ENCODE results near the gene CBX6. TPM values are rescaled to one million over a fixed set of nuclear protein-coding genes. Genes with fewer than 3 reads are reported as not detected.
A peak's percentile ranks its signal among the peaks of the same experiment; 100 is the strongest.

The CBX6 gene
- total RNA-seq, 2 experiments from 2014 or later: 66.0 to 66.4 TPM

DNA sequence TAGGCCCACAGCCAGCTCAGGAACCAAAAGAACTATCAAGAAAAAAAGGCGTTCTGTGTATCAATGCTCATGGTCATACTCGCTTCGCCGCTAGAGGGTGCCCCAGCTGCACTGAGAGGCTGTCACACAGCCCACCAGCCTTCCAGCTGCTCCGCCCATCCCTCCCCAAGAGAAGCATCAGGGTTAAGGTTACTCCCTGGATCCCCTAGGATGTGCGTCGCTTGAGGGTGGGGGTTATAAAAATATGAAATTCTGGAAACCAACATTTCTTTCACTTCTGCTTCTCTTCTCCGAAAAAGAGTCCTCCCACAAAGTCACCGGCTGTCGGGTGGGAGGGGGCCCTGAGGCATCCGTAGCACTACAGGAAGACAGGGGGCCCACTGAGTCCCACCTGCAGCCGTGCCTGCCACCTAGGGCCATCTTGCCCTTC is 1.7 kb downstream of the CBX6 start:
- H3K27ac Mint-ChIP-seq: peak overlapping the region; percentile 88

DNA sequence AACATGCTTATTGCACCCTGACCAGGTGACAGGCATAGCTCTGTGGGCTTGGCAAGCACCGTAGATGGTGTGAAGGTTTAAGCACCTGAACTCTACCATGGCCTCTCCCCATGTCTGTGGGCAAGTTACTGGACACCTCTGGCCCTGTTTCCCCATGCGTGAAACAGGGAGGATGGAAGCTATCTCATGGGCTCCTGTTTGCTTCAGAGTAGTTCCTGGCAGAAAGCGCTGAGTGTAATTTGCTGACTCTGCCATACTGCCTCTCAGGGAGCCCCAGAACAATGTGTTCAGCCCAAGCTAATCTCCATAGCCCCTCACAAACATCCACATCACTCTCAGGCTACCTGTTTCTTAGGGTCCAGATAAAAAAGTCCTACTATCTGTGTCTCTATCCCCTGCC is 2.4 kb downstream of the CBX6 start:
- H3K27me3 Mint-ChIP-seq: peaks cover 9% of the 10 kb centered on the region
- no peak for DNase-seq
- ATAC-seq (ENCODE audit: low read depth): no peak

More for the DNA sequence above, 1.7 kb downstream of the CBX6 start:
- Mint-ChIP-seq H3K27me3 (peaks cover 14% of the 10 kb centered on the region), H3K9me3 (no peaks in the 10 kb centered on the region), H3K4me3 (peak overlapping the region; percentile 90), H3K4me1 (peaks cover 34% of the 10 kb centered on the region), H3K36me3 (peaks cover 1% of the 10 kb centered on the region)
- DNase-seq (peak; percentile 89), ATAC-seq (ENCODE audit: low read depth) (peak; percentile 49)
- POLR2A ChIA-PET: interaction anchor here (0.7 to 4.1 kb wide), 8 partner anchors 9 to 449 kb away, joined by 3 to 32 read pairs (median 5); partner anchors contain the start of genes CBX7 and RPL3

GRCh38 chr22:38868886-38869381 is 3.1 kb downstream of the CBX6 start:
- POLR2A ChIA-PET: interaction anchor here (4.1 kb wide), 1 partner anchor 135 kb away, joined by 32 read pairs; no protein-coding TSS in a partner anchor
- H3K27ac Mint-ChIP-seq: no peak overlapping the region
- DNase-seq: peak; percentile 84
- no peak overlapping the region for H3K4me3 Mint-ChIP-seq
- no peaks in the 10 kb centered on the region for H3K9me3 Mint-ChIP-seq
- peaks cover 30% of the 10 kb centered on the region for H3K4me1 Mint-ChIP-seq
- H3K36me3 Mint-ChIP-seq: peaks cover 1% of the 10 kb centered on the region
- ATAC-seq (ENCODE audit: low read depth): peak; percentile 42
- peaks cover 7% of the 10 kb centered on the region for H3K27me3 Mint-ChIP-seq

More for the DNA sequence above, 2.4 kb downstream of the CBX6 start:
- Mint-ChIP-seq H3K27ac (peak overlapping the region; percentile 88), H3K9me3 (no peaks in the 10 kb centered on the region), H3K4me3 (no peak overlapping the region), H3K36me3 (peaks cover 1% of the 10 kb centered on the region), H3K4me1 (peaks cover 32% of the 10 kb centered on the region)
- POLR2A ChIA-PET: interaction anchor here (1.0 to 4.1 kb wide), 4 partner anchors 115 to 283 kb away, joined by 4 to 32 read pairs (median 5); partner anchors contain the start of gene CBX7

DNA sequence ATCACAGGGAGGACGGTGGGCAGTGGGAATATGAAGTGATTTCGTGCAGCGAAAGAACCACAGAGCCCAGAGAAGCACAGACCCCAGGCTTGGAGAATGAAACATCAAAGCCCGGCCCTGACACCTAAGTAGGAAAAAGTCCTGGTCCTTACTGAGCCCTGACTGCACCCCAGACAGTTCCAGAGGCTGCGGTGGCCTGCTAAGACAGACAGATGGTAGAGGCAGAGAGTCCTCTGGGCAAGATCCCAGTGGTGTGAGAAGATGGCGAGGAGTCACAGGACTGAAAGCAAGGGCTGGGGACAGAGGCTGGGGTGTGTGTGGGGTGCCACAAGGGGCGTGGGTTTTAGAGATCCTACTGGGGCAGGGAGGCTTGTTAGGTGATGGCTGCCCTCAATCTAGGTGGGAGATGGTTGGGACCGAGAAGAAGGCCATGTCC is 3.7 kb downstream of the CBX6 start:
- ATAC-seq (ENCODE audit: low read depth): no peak
- peaks cover 23% of the 10 kb centered on the region for H3K4me1 Mint-ChIP-seq
- no peak overlapping the region for H3K27ac Mint-ChIP-seq
- no peaks in the 10 kb centered on the region for H3K9me3 Mint-ChIP-seq
- H3K4me3 Mint-ChIP-seq: no peak overlapping the region
- POLR2A ChIA-PET: interaction anchor here (4.1 kb wide), 1 partner anchor 135 kb away, joined by 32 read pairs; no protein-coding TSS in a partner anchor
- peaks cover 1% of the 10 kb centered on the region for H3K36me3 Mint-ChIP-seq
- H3K27me3 Mint-ChIP-seq: peaks cover 2% of the 10 kb centered on the region
- DNase-seq: no peak

GRCh38 chr22:38867471-38868285 is 4.3 kb downstream of the CBX6 start:
- DNase-seq (no peak), ATAC-seq (ENCODE audit: low read depth) (no peak)
- Mint-ChIP-seq H3K36me3 (peaks cover 1% of the 10 kb centered on the region), H3K4me3 (no peak overlapping the region), H3K27me3 (no peaks in the 10 kb centered on the region), H3K9me3 (no peaks in the 10 kb centered on the region), H3K4me1 (peaks cover 21% of the 10 kb centered on the region), H3K27ac (no peak overlapping the region)
- POLR2A ChIA-PET: no interaction called here

GRCh38 chr22:38867124-38867455 is 4.9 kb downstream of the CBX6 start:
- Mint-ChIP-seq H3K9me3 (no peaks in the 10 kb centered on the region), H3K4me3 (no peak overlapping the region), H3K4me1 (peaks cover 21% of the 10 kb centered on the region), H3K36me3 (peaks cover 1% of the 10 kb centered on the region), H3K27ac (no peak overlapping the region), H3K27me3 (no peaks in the 10 kb centered on the region)
- POLR2A ChIA-PET: no interaction called here
- DNase-seq: no peak
- ATAC-seq (ENCODE audit: low read depth): no peak

DNA sequence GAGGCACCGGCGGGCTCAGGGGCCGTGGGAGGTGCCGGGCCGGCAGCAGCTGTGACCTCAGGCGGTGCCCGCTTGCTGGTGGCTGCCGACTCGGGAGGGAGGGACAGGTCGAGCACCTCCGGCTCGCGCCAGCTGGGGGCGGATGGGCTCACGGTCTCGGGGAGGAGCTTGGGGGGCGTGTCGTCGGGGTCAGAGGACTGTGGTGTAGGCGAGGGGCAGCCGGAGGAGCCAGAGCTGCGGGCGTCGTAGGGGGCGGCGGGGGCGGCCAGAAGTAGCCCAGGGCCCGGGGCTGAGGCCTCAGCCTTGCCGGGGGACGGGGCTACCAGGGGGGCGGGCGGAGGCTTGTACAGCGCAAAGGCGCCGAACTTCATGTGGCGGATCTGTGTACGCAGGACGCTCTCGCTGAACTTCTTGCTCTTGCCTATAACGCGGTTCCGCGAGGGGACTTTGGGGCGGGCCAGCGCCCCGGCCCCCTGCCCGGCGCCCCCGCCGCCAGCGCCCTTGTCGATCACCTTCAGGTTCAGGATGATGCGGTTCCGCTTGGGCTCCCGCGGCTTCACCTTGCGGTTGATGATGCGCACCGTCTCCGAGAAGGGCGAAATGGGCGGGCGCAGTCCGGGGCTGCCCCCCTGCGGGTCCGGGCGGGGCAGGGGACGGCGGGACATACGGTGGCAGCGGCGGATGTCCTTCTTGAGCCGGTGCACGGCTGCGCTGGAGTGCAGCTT is 5.5 kb downstream of the CBX6 start:
- POLR2A ChIA-PET: no interaction called here

GRCh38 chr22:38866024-38866398 is 6.0 kb downstream of the CBX6 start:
- H3K4me1 Mint-ChIP-seq: peaks cover 20% of the 10 kb centered on the region
- no peaks in the 10 kb centered on the region for H3K27me3 Mint-ChIP-seq
- ATAC-seq (ENCODE audit: low read depth) (no peak), DNase-seq (no peak)
- no peak overlapping the region for H3K27ac Mint-ChIP-seq
- peaks cover 1% of the 10 kb centered on the region for H3K36me3 Mint-ChIP-seq
- no peaks in the 10 kb centered on the region for H3K9me3 Mint-ChIP-seq
- H3K4me3 Mint-ChIP-seq: no peak overlapping the region
- POLR2A ChIA-PET: no interaction called here

More for the DNA sequence above, 5.5 kb downstream of the CBX6 start:
- no peak overlapping the region for H3K4me3 Mint-ChIP-seq
- no peak overlapping the region for H3K27ac Mint-ChIP-seq
- H3K9me3 Mint-ChIP-seq: no peaks in the 10 kb centered on the region
- peaks cover 1% of the 10 kb centered on the region for H3K36me3 Mint-ChIP-seq
- no peak for ATAC-seq (ENCODE audit: low read depth)
- H3K27me3 Mint-ChIP-seq: no peaks in the 10 kb centered on the region
- DNase-seq: no peak
- H3K4me1 Mint-ChIP-seq: peaks cover 21% of the 10 kb centered on the region

DNA sequence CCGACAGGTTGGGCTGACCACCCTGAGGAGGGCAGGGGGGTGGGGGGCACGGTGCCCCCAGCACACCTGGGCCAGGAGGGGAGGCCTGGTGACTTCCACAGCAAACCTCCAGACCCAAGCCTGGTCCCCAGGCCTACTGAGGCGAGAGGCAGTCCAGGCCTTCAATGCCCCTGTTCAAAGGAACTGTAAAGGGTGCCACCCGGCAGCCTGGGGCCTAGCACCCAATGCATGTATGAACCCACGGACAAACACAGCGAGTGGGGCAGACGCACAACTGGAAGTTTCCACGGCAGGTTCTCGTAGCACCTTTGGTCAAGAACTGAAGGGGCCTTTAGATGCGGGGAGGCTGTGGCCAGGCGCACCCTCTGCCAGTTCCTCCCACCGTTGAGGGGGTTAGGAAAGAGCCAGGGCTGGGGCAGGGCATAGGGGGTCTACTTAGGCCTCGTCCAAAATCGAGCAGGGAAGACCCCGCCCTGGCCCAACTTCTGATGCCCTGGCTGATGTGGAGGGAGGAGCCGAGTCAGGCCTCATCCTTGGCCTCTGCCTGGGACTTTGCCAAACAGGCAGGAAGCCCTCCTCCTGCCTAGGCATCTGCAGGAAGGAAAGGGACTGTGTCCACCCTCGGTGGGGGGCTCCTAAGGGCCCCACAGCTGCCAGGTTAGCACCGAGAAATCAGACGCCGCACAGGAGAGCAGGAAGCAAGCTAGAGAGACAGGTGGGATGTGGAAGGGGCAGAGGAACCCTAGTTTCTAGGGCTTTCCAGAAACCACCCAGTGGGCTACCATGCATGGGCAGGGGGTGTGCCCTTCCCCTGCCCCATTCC is 6.6 kb downstream of the CBX6 start:
- ATAC-seq (ENCODE audit: low read depth): no peak
- Mint-ChIP-seq H3K27ac (no peak overlapping the region), H3K9me3 (no peaks in the 10 kb centered on the region), H3K27me3 (no peaks in the 10 kb centered on the region), H3K4me1 (peaks cover 15% of the 10 kb centered on the region), H3K36me3 (no peaks in the 10 kb centered on the region), H3K4me3 (no peak overlapping the region)
- peak; percentile 25 for DNase-seq
- POLR2A ChIA-PET: no interaction called here

GRCh38 chr22:38864361-38865191 is 7.4 kb downstream of the CBX6 start:
- POLR2A ChIA-PET: no interaction called here
- Mint-ChIP-seq H3K9me3 (no peaks in the 10 kb centered on the region), H3K27me3 (no peaks in the 10 kb centered on the region), H3K36me3 (no peaks in the 10 kb centered on the region), H3K4me3 (no peak overlapping the region), H3K4me1 (peaks cover 8% of the 10 kb centered on the region), H3K27ac (no peak overlapping the region)
- no peak for ATAC-seq (ENCODE audit: low read depth)
- peak; percentile 25 for DNase-seq

GRCh38 chr22:38863531-38864131 is 8.4 kb downstream of the CBX6 start:
- Mint-ChIP-seq H3K36me3 (no peaks in the 10 kb centered on the region), H3K27me3 (no peaks in the 10 kb centered on the region), H3K9me3 (no peaks in the 10 kb centered on the region), H3K4me3 (no peak overlapping the region), H3K4me1 (peaks cover 3% of the 10 kb centered on the region), H3K27ac (no peak overlapping the region)
- DNase-seq (peak; percentile 25), ATAC-seq (ENCODE audit: low read depth) (no peak)
- POLR2A ChIA-PET: no interaction called here
